HG03097 (cell line): ENCODE data around the gene CDH4.
"Not testable (repeated sequence)": the region's sequence is repeated elsewhere in the genome, so short reads cannot be mapped to it uniquely, and the experiment has no call there.

Experiments used
- ATAC-seq: cut with Tn5 transposase; IDR thresholded peaks from one replicate; pipeline ENCODE4 v1.9.1; 2021; ENCODE audit not compliant: unreplicated experiment, low FRiP score

The CDH4 gene

DNA sequence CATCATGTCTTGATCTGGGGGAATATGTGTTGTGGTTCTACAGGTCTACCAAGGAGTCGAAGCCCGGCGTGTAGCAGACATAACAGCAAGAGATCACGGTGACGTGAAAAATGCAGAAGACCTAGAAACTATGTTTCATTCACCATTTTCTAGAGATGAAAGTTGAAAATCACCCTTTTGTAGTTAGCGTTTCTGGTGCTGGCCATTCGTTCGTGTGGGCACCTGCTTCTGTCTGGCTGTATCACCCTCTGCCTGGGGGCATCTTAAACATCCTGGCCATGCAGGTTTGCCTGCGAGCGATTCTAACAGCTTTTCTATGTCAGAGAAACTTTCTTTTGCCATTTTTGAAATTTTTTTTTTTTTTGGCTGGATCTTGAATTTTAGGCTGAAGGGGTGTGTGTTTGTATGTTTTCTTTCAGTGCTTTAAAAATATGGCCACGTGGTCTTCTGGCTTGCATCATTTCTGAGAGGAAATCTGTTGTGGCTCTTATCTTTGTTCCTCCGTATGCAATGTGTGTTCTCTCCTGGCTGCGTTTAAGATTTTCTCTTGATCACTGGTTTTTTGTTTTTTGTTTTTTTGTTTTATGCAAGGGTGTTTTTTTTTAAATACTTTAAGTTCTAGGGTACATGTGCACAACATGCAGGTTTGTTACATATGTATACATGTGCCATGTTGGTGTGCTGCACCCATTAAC is 226.7 kb downstream of the CDH4 start:
- no peak for ATAC-seq

DNA sequence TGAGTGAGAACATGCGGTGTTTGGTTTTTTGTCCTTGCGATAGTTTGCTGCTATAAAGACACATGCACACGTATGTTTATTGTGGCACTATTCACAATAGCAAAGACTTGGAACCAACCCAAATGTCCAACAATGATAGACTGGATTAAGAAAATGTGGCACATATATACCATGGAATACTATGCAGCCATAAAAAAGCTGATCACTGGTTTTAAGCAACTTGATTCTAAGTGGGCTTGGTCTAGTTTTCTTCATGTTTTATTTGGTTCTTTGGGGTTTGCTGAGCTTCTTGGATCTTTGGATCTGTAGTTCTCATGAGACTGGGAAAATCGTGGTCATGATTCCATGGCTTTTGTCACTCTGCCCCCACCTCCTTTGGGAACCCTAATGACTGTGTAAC is 227.4 kb downstream of the CDH4 start:
- not testable (repeated sequence) for ATAC-seq

DNA sequence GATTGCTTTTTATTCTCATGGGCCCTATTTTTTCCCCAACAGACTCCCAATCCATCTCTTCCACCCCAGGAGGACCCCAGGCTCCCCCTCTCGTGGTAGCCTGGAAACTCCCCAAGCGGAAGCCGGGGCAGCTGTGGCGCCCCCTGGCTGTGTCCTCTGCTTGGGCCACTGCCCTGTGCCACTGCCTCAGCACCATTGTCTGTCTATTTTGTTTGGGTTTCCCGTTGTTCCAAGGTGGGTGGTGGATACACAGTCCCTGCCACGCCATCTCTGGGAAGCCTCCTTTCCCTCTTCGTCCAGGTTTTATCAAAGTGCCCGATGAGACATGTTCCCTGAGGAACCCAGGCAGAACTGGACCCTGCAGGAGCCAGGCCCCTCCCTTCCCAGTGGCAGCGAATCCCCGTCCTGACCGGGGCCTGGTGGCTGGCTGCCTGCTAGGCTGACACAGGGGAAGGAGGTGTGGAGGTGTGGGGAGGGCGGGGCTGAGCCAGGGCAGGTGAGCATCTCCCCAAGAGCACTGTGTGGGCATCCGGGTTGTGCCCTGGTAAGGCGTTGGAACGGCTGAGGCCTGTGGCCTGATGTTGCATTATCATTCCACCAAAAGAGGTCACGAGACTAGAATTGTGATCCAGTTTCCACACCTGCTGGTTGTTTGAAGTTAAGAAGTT is 228.2 kb downstream of the CDH4 start:
- ATAC-seq = no peak

GRCh38 chr20:61482056-61482887 is 230.2 kb downstream of the CDH4 start:
- no peak for ATAC-seq

- no peak for ATAC-seq
Measured at GRCh38 chr20:61482901-61483300, 230.8 kb downstream of the CDH4 start.

DNA sequence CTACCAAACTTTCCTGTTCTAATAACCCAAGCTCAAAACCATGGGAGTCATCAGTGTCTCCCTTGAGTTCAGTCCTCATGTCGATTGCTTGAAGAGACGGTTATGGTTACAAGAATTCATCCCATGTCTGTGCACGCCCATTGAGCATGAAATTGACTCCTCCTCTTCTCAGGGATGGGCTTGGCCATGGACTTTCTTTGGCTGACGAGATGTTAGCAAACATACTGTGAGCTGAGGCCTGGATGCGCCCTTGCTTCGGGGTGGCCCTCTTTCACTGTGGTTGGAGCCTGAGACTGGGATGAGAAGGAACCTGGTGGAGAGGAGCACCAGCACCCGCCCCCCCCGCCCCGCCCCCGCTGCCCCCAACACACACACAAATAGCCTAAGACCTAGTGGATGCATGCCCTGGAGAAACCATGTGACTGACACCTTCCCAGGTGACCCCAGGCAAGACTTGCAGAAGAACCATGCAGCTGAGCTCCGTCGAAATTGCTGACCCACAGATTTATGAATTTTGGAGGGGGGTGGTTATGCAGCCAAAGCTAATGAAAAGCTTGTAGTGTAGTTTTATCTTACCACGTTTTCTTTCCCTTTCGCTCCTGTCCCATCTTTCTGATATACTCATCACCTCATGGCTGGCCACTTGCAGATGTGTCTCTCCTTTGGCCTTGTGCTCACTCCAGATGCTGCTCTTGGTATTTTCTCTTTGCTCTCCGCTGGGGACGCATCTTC is 231.4 kb downstream of the CDH4 start:
- ATAC-seq = no peak

DNA sequence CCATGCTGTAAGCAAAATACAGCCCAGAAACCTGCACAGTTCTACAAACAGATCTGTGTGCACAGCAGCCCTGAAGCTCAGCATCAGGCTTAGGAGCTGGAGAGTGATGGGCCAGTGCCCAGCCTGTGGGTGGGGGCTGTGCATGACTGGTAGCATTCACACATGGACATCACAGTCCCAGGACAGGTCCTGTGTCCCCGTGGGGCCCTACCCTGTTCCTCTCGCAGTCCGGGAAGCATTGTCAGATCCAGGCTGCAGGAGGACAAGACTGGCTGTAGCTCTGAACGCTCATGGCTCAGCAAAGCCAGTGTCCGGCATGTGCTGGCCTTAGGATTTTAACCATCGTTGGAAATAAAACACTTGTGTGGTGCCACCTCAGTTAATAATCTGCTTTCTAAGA is 234.1 kb downstream of the CDH4 start:
- ATAC-seq = no peak

GRCh38 chr20:61487346-61487996 is 235.4 kb downstream of the CDH4 start:
- ATAC-seq = no peak

DNA sequence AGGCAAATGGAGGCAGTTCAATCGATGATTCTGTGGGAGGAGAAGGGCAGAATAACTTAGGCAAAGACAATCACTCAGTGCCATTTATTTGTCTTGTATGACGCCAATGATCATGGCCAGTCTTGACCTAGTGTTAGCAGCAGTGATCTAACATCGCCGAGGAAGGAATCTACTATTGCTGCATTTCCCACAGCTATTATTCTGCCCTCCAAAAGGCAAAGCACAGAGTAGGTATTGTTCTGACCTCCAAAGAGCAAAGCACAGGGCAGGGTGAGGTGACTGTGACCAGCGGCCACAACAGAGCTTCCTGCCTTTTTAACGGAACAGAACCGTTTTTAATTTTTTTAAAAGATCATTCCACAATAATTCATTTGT is 235.9 kb downstream of the CDH4 start:
- ATAC-seq = no peak

DNA sequence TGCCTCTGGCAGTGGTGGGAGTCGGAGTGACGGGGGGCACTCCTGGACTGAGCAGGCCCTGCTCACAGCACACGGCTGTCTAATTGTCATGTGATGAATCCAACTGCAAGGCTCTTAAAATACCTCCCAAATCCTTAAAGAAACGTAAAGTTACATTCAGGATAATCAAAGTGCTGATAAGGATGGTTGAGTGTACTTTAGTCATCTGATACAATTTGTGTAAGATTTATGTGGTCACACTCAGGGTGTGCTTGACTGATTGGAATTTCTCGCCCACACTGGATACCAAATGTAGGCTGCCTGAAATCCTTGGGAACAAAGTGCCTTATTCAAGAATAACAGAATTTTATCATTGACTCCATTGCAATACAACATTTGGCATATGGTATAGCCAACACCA is 238.7 kb downstream of the CDH4 start:
- no peak for ATAC-seq

- ATAC-seq = no peak
Measured at GRCh38 chr20:61492065-61492464, 240.0 kb downstream of the CDH4 start.

- no peak for ATAC-seq
Measured at GRCh38 chr20:61493798-61494305, 241.8 kb downstream of the CDH4 start.

- ATAC-seq = no peak
Measured at GRCh38 chr20:61494763-61495575, 242.9 kb downstream of the CDH4 start.

GRCh38 chr20:61497029-61497627 is 245.1 kb downstream of the CDH4 start:
- ATAC-seq = no peak

DNA sequence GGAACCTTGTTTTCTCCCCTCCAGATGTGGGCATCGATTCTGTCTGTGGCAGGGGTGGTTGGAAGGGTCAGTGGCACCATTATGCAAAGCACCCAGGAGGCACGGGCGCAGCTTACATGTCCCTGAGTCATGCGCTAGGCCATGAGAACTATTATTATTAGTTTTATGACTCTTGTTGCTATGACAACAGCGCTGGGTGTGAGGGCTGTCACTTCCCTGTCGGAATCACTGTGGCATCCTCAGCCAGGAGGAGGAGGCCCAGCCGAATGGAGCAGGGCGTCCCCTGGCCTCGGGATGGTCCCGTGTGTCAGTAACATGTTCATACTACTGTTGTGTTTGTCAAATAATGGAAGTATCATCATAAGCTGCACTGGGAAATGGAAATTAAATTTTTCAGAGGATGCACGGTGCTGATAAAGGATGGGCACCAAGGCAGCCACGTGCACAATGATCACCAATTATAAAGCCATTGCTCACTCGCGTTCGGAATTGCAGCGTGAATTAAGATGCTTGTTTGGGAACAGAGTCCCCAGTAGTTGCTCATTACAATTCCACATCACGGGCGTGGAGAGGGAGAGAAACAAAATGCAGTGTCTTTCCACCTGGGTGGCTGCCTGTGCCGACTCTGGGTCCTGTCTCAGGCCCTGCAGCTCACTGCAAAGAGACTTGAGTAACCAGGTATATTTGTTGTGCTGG is 247.9 kb downstream of the CDH4 start:
- ATAC-seq = no peak

DNA sequence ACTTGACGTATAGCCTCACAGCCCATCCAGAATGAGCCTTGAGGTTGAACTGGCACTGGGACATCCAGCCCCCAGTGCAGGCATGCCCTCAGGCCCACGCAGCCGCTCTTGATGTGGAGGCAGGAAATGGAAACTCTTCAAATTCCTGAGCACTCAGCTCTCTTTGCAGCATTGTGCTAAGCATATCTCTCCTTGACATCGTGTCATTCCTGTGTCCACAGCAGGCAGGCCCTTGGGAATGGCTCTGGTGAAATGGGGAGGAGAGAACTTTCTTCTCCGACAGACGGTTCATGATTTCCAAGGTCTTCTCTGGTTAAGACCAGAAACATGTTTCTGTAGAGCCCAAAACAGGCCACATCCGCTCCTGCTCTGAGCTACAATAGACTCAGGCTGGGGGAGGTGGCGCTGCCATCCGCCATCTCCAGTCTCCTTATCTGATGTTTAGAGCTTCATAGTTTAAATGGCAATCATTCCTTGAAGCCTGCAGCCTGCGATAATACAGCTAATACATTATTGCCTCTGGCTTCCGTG is 248.8 kb downstream of the CDH4 start:
- ATAC-seq = no peak

GRCh38 chr20:61502433-61502832 is 250.4 kb downstream of the CDH4 start:
- ATAC-seq = no peak

DNA sequence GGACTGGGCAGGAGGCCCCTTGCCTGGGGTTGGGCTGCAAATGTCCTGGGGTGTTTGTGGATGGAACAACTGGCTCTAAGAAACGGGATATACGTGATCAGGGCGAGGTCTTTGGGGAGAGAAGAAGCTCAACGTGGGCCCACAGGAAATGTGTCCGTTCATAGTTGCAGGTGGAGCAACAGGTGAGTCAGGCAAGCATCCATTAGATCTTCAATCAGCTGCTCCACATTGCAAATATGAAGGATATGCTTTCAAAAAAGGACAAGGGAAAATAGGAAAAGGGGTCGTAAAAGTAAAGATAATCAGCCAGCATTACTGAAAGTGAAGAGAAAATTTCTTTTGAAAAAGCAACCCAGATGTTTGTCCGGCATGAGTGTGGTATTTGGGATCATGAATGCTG is 251.0 kb downstream of the CDH4 start:
- ATAC-seq = no peak
